RWPE1 (cell line): ENCODE data around the gene GATA5.

Source experiments
- CTCF ChIA-PET: fragments of 350-600 bp; sonication (Branson Sonifier 250); formaldehyde crosslinking; extraction: SDS; loops from one replicate; lab custom pipeline; 2021; lab: Yijun Ruan, JAX
- POLR2A ChIA-PET: fragments of 400-600 bp; formaldehyde crosslinking; extraction: SDS; loops from one replicate; lab custom pipeline; 2020; ENCODE audit warnings: antibody characterized with exemption; ENCODE audit not compliant: low non-redundant PET; lab: Yijun Ruan, JAX
- DNase-seq: peaks from one replicate; pipeline ENCODE4 v3.0.0; 2012; ENCODE audit warnings: low spot score
- H3K27ac ChIP-seq: fragments of 450-650 bp; 2 replicates; pipeline ENCODE4 v1.5.1; 2017
- TF ChIP-seq, protein P1 (sequence below): fragments of 450-650 bp; conservative IDR thresholded peaks from 2 replicates; pipeline ENCODE4 v1.5.1; 2017; ENCODE audit warnings: low read depth, mild to moderate bottlenecking

GATA5 gene, protein sequence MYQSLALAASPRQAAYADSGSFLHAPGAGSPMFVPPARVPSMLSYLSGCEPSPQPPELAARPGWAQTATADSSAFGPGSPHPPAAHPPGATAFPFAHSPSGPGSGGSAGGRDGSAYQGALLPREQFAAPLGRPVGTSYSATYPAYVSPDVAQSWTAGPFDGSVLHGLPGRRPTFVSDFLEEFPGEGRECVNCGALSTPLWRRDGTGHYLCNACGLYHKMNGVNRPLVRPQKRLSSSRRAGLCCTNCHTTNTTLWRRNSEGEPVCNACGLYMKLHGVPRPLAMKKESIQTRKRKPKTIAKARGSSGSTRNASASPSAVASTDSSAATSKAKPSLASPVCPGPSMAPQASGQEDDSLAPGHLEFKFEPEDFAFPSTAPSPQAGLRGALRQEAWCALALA

DNA sequence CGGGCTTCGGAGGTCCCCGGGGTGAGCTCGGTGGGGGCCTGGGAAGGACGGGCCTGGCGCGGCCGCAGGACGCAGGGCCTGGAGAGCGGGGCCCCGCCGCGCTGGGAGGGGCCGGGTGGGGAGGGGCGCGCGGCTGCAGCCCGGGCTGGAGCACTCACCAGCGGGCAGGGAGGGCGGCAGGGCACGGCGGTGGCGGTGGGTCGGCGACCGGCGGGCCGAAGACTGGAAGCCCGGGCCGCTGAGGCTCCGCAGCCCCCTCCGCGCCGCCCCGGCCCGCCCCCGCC is at the start of gene GATA5:
Gene GATA5 (minus strand): TSS at position 224 of the 284 bp plus-strand sequence. CDS start 474 bp downstream, outside the sequence.
- ChIA-PET POLR2A (no interaction called here), CTCF (interaction anchor here (0.7 to 1.5 kb wide), 2 partner anchors 21 to 141 kb away, joined by 3 to 4 read pairs; no protein-coding TSS in a partner anchor)
- no peak within 1 kb of the TSS for H3K27ac ChIP-seq
- no peak for DNase-seq
- TF ChIP-seq, protein P1, sequence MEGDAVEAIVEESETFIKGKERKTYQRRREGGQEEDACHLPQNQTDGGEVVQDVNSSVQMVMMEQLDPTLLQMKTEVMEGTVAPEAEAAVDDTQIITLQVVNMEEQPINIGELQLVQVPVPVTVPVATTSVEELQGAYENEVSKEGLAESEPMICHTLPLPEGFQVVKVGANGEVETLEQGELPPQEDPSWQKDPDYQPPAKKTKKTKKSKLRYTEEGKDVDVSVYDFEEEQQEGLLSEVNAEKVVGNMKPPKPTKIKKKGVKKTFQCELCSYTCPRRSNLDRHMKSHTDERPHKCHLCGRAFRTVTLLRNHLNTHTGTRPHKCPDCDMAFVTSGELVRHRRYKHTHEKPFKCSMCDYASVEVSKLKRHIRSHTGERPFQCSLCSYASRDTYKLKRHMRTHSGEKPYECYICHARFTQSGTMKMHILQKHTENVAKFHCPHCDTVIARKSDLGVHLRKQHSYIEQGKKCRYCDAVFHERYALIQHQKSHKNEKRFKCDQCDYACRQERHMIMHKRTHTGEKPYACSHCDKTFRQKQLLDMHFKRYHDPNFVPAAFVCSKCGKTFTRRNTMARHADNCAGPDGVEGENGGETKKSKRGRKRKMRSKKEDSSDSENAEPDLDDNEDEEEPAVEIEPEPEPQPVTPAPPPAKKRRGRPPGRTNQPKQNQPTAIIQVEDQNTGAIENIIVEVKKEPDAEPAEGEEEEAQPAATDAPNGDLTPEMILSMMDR: no peak

DNA sequence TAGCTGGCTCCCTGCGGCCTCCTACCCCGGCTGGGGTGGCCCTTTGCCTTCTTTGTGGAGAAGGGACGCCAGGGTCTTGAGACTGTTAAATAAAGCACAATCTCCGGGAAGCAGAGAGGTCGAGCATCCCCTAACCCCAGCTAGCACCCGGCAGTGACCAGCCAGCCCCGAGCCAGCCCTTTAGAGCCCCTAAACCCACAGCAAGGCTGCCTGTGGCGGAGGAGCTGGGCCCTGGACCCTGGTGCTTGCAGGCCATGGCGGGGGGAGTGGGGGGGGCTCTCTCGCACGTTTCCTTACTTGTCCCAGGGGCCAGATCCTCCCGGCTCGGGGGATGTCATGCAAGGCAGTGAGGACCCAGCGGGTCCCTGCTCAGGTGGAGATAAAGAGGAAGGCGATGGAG is 49.2 kb upstream of the GATA5 start:
- CTCF ChIA-PET: interaction anchor here (0.6 to 0.7 kb wide), 2 partner anchors 24 to 82 kb away, joined by 3 to 4 read pairs; no protein-coding TSS in a partner anchor
- DNase-seq: no peak
- TF ChIP-seq, protein P1: no peak
- no peak overlapping the region for H3K27ac ChIP-seq
- POLR2A ChIA-PET: no interaction called here

DNA sequence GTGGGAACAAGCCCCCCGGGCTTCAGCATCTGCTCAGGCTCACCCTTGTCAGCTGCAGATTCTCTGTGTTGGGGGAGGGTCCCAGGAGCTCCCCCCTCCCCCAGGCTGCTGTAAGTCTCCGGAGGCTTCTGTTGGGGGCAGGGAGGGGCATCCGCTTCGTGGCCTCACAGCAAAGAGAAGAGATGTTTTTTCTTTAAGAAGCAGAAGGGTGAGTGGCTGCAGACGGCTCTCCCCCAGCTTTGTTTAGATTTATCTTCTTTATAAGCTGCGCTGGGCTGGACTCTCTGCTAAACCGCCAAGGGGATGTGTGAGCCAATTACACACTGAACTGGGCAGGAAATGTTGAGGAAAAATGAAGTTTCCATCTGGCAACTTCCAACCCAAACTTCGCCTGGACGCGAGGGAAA is 48.7 kb upstream of the GATA5 start:
- TF ChIP-seq, protein P1: no peak
- ChIA-PET POLR2A (no interaction called here), CTCF (interaction anchor here (0.7 kb wide), 1 partner anchor 82 kb away, joined by 4 read pairs; no protein-coding TSS in a partner anchor)
- no peak for DNase-seq
- H3K27ac ChIP-seq: no peak overlapping the region

DNA sequence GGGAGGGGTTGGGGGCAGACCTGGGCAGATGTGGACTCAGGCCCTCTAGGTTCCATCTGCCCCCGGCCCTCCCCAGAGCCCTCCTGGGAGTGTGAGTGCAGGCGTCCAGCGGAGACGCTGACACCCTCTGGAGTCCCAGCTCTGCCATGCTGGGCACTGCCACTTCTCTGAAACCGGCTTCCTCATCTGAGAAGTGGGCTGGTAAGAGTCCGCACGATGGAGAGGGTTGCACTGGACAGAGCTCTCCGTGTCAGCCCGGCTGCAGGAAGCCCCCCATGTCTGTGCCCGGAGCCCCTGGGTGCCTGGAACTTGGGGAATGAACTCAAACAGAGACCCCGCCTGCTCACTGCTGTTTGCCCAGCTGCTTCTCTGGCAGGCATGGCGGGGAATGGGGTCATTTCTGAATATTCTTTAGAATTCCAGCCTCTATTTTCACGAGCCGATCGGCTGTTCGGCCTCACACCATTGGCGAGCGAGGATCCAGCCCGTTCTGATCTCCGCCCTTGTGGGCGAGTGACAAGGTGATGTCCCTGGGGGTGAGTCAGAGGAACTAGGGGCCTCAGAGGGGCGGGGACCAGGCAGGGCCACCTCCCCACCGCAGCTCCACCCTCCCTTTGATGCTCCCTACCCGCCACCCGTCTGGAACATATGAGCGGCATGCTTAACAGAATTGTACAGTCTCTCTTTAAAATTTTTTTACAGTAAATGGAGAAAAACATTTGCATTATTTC is 47.8 kb upstream of the GATA5 start:
- ChIA-PET POLR2A (no interaction called here), CTCF (interaction anchor here (0.8 to 1.6 kb wide), 2 partner anchors 24 to 88 kb away, joined by 4 to 5 read pairs; no protein-coding TSS in a partner anchor)
- no peak overlapping the region for H3K27ac ChIP-seq
- no peak for DNase-seq
- TF ChIP-seq, protein P1: no peak

DNA sequence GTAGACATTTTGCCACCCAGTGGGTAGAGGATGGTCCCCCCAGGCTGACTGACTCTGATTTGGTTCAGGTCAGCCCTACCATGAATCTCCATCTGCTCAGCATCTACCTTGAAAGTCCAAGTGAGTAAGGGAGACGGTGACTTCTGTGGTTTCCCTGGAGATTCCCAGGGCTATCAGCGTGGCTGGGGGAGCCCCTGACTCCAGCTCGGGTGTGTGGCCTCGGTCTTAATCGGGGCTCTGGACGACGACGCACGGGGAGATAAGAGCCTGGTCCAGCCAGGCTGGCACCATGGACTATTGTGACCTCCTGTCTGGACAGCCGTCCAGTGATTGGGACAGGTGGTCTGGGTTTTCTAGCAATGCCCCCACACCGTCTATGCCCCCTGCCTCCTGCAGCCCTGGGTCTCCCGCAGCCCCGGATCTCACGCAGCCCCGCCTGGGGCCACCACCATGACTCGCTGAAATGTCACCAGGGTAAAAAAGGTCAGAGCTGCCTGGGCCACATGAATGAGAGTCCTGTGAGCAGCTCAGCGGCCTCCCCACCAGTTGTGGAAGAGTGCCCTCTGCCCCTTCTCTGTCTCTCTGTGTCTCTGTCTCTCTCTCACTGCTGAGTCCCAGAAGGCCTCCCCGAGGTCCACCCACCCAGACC is 47.1 kb upstream of the GATA5 start:
- CTCF ChIA-PET: interaction anchor here (0.6 to 1.6 kb wide), 5 partner anchors 18 to 286 kb away, joined by 3 to 4 read pairs (median 3); no protein-coding TSS in a partner anchor

More for the DNA sequence above, 47.1 kb upstream of the GATA5 start:
- POLR2A ChIA-PET: no interaction called here
- no peak overlapping the region for H3K27ac ChIP-seq
- TF ChIP-seq, protein P1: no peak
- DNase-seq: no peak
